ENCODE data around the gene GNE.

- TF ChIP-seq TAF1 (IDR thresholded peaks at IDR 0.05; ENCODE audit: control insufficient read depth, extremely low read depth, insufficient read depth, low read length, severe bottlenecking) (no peak), FOXP1 (CRISPR knock-in tag; IDR thresholded peaks at IDR 0.05) (no peak), CTCF (IDR thresholded peaks at IDR 0.05 in 2 of 3, conservative IDR thresholded peaks at IDR 0.05 in 1 of 3; ENCODE audit: insufficient read depth in 2 of 3, low read depth in 1 of 3, low read length in 3 of 3) (no peak), XRCC5 (IDR thresholded peaks at IDR 0.05; ENCODE audit: low read depth, low read length) (no peak), PRDM10 (IDR thresholded peaks at IDR 0.05; ENCODE audit: partially characterized antibody) (no peak), KDM1A (IDR thresholded peaks at IDR 0.05) (no peak), SRSF1 (IDR thresholded peaks at IDR 0.05; ENCODE audit: low read depth, low read length) (no peak), ZNF644 (tag; IDR thresholded peaks at IDR 0.05; ENCODE audit: low read depth) (no peak), E4F1 (CRISPR knock-in tag; IDR thresholded peaks at IDR 0.05; ENCODE audit: borderline replicate concordance) (no peak), POLR2AphosphoS5 (IDR thresholded peaks at IDR 0.05; ENCODE audit: control insufficient read depth, insufficient read depth, low read depth, low read length) (no peak), POLR2AphosphoS2 (IDR thresholded peaks at IDR 0.05; ENCODE audit: low read length) (no peak), HNRNPLL (IDR thresholded peaks at IDR 0.05; ENCODE audit: low read depth, low read length, poor library complexity, severe bottlenecking) (no peak), PHTF2 (CRISPR knock-in tag; IDR thresholded peaks at IDR 0.05) (no peak), SUPT5H (IDR thresholded peaks at IDR 0.05) (no peak)
Measured at GRCh38 chr9:36208521-36209253, 49.6 kb downstream of the GNE start.

Measured in K562 (cell line).